DMS153 treated with DMSO at 0.1 percent for 48 hours (cell line): ENCODE data around the gene EEF1AKMT2.

Experiments
- DNase-seq: peaks from one replicate; lab custom pipeline; 2025; ENCODE audit not compliant: unreplicated experiment; lab: John Stamatoyannopoulos, UW

The EEF1AKMT2 gene

GRCh38 chr10:124723826-124724225 is 67.9 kb downstream of the EEF1AKMT2 start:
- no peak for DNase-seq

GRCh38 chr10:124722798-124723783 is 68.6 kb downstream of the EEF1AKMT2 start:
- DNase-seq = no peak

- no peak for DNase-seq
Observed at GRCh38 chr10:124721330-124722045, 70.2 kb downstream of the EEF1AKMT2 start.

GRCh38 chr10:124719213-124719851 is 72.4 kb downstream of the EEF1AKMT2 start:
- no peak for DNase-seq

- no peak for DNase-seq
Observed at GRCh38 chr10:124717911-124718741, 73.6 kb downstream of the EEF1AKMT2 start.

- DNase-seq = no peak
Observed at GRCh38 chr10:124717041-124717757, 74.5 kb downstream of the EEF1AKMT2 start.

GRCh38 chr10:124716369-124716768 is 75.3 kb downstream of the EEF1AKMT2 start:
- DNase-seq = no peak

- no peak for DNase-seq
Observed at GRCh38 chr10:124715439-124715838, 76.2 kb downstream of the EEF1AKMT2 start.

GRCh38 chr10:124713679-124714255 is 77.9 kb downstream of the EEF1AKMT2 start:
- no peak for DNase-seq

- DNase-seq = no peak
Observed at GRCh38 chr10:124712704-124713407, 78.8 kb downstream of the EEF1AKMT2 start.

GRCh38 chr10:124711145-124711544 is 80.5 kb downstream of the EEF1AKMT2 start:
- DNase-seq = no peak

- no peak for DNase-seq
Observed at GRCh38 chr10:124710266-124710881, 81.3 kb downstream of the EEF1AKMT2 start.

- no peak for DNase-seq
Observed at GRCh38 chr10:124709861-124710260, 81.8 kb downstream of the EEF1AKMT2 start.

GRCh38 chr10:124708922-124709520 is 82.7 kb downstream of the EEF1AKMT2 start:
- DNase-seq = no peak

- DNase-seq = no peak
Observed at GRCh38 chr10:124708246-124708779, 83.4 kb downstream of the EEF1AKMT2 start.
